Mesothelial cell of epicardium (in vitro differentiated cells): Measurements from ENCODE around the gene AHRR. TPM values are rescaled to one million over a fixed set of nuclear protein-coding genes. Genes with fewer than 3 reads are reported as not detected.
"Not testable (repeated sequence)": the region's sequence is repeated elsewhere in the genome, so short reads cannot be mapped to it uniquely, and the experiment has no call there.

Experiments used
- DNase-seq, 2 experiments: peaks; one replicate each; pipeline ENCODE4 v3.0.0; 2021; ENCODE audit warnings: low spot score in 2 of 2; ENCODE audit not compliant: unreplicated experiment in 2 of 2
- H3K27ac Mint-ChIP-seq: 2 replicates; pipeline ENCODE4 v1.8.0; 2021; ENCODE audit warnings: mixed read lengths
- H3K27me3 Mint-ChIP-seq: 2 replicates; pipeline ENCODE4 v1.8.0; 2021; ENCODE audit warnings: low read depth, mixed read lengths
- H3K36me3 Mint-ChIP-seq: 2 replicates; pipeline ENCODE4 v1.8.0; 2021; ENCODE audit warnings: mixed read lengths
- H3K4me1 Mint-ChIP-seq: 2 replicates; pipeline ENCODE4 v1.8.0; 2021; ENCODE audit warnings: mixed read lengths
- H3K4me3 Mint-ChIP-seq: 2 replicates; pipeline ENCODE4 v1.8.0; 2021; ENCODE audit warnings: mild to moderate bottlenecking, moderate library complexity, mixed read lengths
- H3K9me3 Mint-ChIP-seq: 2 replicates; pipeline ENCODE4 v1.8.0; 2021; ENCODE audit warnings: mixed read lengths
- CTCF ChIP-seq: fragments of 200-600 bp; sonication (generic); IDR thresholded peaks from one replicate; pipeline ENCODE4 v1.5.0; 2021; ENCODE audit warnings: antibody characterized with exemption; ENCODE audit not compliant: unreplicated experiment
- total RNA-seq: library from RNA; stranded (reverse); gene quantifications from 3 replicates; pipeline ENCODE4 v1.2.1, GENCODE V29; 2021

AHRR gene
- total RNA-seq, 1 donor from 2014 or later = 12.7 TPM

GRCh38 chr5:483011-483410 is 161.5 kb downstream of the AHRR start:
- no peak for DNase-seq
- H3K36me3 Mint-ChIP-seq = no peaks in the 10 kb centered on the region
- H3K4me3 Mint-ChIP-seq = no peak overlapping the region
- H3K9me3 Mint-ChIP-seq = no peaks in the 10 kb centered on the region
- H3K27me3 Mint-ChIP-seq = peaks cover 23% of the 10 kb centered on the region
- no peaks in the 10 kb centered on the region for H3K4me1 Mint-ChIP-seq
- no peak overlapping the region for H3K27ac Mint-ChIP-seq
- no peak for TF ChIP-seq CTCF

- no peaks in the 10 kb centered on the region for H3K36me3 Mint-ChIP-seq
- no peak for DNase-seq
- H3K27ac Mint-ChIP-seq = no peak overlapping the region
- no peak for TF ChIP-seq CTCF
- H3K4me3 Mint-ChIP-seq = no peak overlapping the region
- peaks cover 23% of the 10 kb centered on the region for H3K27me3 Mint-ChIP-seq
- H3K4me1 Mint-ChIP-seq = no peaks in the 10 kb centered on the region
- H3K9me3 Mint-ChIP-seq = no peaks in the 10 kb centered on the region
Measured at GRCh38 chr5:483434-484140, 162.1 kb downstream of the AHRR start.

- TF ChIP-seq CTCF = no peak
- DNase-seq = no peak
- H3K4me3 Mint-ChIP-seq = no peak overlapping the region
- no peak overlapping the region for H3K27ac Mint-ChIP-seq
- no peaks in the 10 kb centered on the region for H3K36me3 Mint-ChIP-seq
- H3K4me1 Mint-ChIP-seq = no peaks in the 10 kb centered on the region
- H3K27me3 Mint-ChIP-seq = peaks cover 23% of the 10 kb centered on the region
- no peaks in the 10 kb centered on the region for H3K9me3 Mint-ChIP-seq
Measured at GRCh38 chr5:484556-484955, 163.0 kb downstream of the AHRR start.

- peaks cover 25% of the 10 kb centered on the region for H3K27me3 Mint-ChIP-seq
- H3K9me3 Mint-ChIP-seq = no peaks in the 10 kb centered on the region
- TF ChIP-seq CTCF = no peak
- no peaks in the 10 kb centered on the region for H3K36me3 Mint-ChIP-seq
- H3K4me3 Mint-ChIP-seq = no peak overlapping the region
- no peak overlapping the region for H3K27ac Mint-ChIP-seq
- no peaks in the 10 kb centered on the region for H3K4me1 Mint-ChIP-seq
- no peak for DNase-seq
Measured at GRCh38 chr5:485113-485945, 163.8 kb downstream of the AHRR start.

GRCh38 chr5:485946-486491 is 164.5 kb downstream of the AHRR start:
- Mint-ChIP-seq H3K27me3 (peaks cover 29% of the 10 kb centered on the region), H3K36me3 (no peaks in the 10 kb centered on the region), H3K4me3 (no peak overlapping the region), H3K4me1 (no peaks in the 10 kb centered on the region), H3K9me3 (no peaks in the 10 kb centered on the region), H3K27ac (no peak overlapping the region)
- no peak for TF ChIP-seq CTCF
- DNase-seq = no peak

- DNase-seq, H3K4me1 Mint-ChIP-seq, H3K4me3 Mint-ChIP-seq, H3K27ac Mint-ChIP-seq, H3K36me3 Mint-ChIP-seq, H3K9me3 Mint-ChIP-seq: not testable (repeated sequence)
- H3K27me3 Mint-ChIP-seq = peaks cover 27% of the 10 kb centered on the region
Measured at GRCh38 chr5:486597-486996, 165.1 kb downstream of the AHRR start.
